WERI-Rb-1 (cell line): Measurements from ENCODE around the gene KRTAP10-9.

Experiments used
- DNase-seq: peaks from one replicate; pipeline ENCODE4 v3.0.0-alpha.2; 2020
- H3K27ac ChIP-seq: fragments of 250-450 bp; sonication (Bioruptor Pico); 2 replicates; pipeline ENCODE4 v1.5.1; 2020; ENCODE audit warnings: mild to moderate bottlenecking, moderate library complexity
- H3K27me3 ChIP-seq: fragments of 250-450 bp; sonication (Bioruptor Pico); 2 replicates; pipeline ENCODE4 v1.5.1; 2021; ENCODE audit warnings: mild to moderate bottlenecking, low read depth, moderate library complexity; ENCODE audit not compliant: insufficient read depth, severe bottlenecking
- H3K36me3 ChIP-seq: fragments of 250-450 bp; sonication (Bioruptor Pico); 2 replicates; pipeline ENCODE4 v1.5.1; 2020; ENCODE audit warnings: mild to moderate bottlenecking, moderate library complexity
- H3K4me3 ChIP-seq: 2 replicates; pipeline ENCODE4 v1.5.1; 2011; ENCODE audit warnings: low read depth, mild to moderate bottlenecking, control low read depth, low read length
- H3K9me3 ChIP-seq: fragments of 250-450 bp; sonication (Bioruptor Pico); 2 replicates; pipeline ENCODE4 v1.5.1; 2021; ENCODE audit warnings: mild to moderate bottlenecking, moderate library complexity; ENCODE audit not compliant: severe bottlenecking
- CTCF ChIP-seq: IDR thresholded peaks from 2 replicates; pipeline ENCODE4 v1.5.1; 2011; ENCODE audit warnings: low read depth, mild to moderate bottlenecking, control low read depth, inconsistent platforms, low read length

Gene KRTAP10-9

GRCh38 chr21:44614161-44614631 is 12.7 kb upstream of the KRTAP10-9 start:
- no peak overlapping the region for H3K4me3 ChIP-seq
- H3K27me3 ChIP-seq, result no peaks in the 10 kb centered on the region
- no peak for DNase-seq
- no peak for TF ChIP-seq CTCF
- peaks cover 19% of the 10 kb centered on the region for H3K9me3 ChIP-seq
- H3K36me3 ChIP-seq, result no peaks in the 10 kb centered on the region
- no peak overlapping the region for H3K27ac ChIP-seq

GRCh38 chr21:44614961-44615391 is 11.9 kb upstream of the KRTAP10-9 start:
- peaks cover 25% of the 10 kb centered on the region for H3K9me3 ChIP-seq
- H3K27ac ChIP-seq, result no peak overlapping the region
- H3K27me3 ChIP-seq, result no peaks in the 10 kb centered on the region
- DNase-seq, result no peak
- no peaks in the 10 kb centered on the region for H3K36me3 ChIP-seq
- no peak for TF ChIP-seq CTCF
- no peak overlapping the region for H3K4me3 ChIP-seq

- Histone ChIP-seq H3K9me3 (peaks cover 25% of the 10 kb centered on the region), H3K27ac (no peak overlapping the region), H3K4me3 (no peak overlapping the region), H3K27me3 (no peaks in the 10 kb centered on the region), H3K36me3 (no peaks in the 10 kb centered on the region)
- TF ChIP-seq CTCF, result no peak
- no peak for DNase-seq
These were observed 11.4 kb upstream of the KRTAP10-9 start for GRCh38 chr21:44615466-44615865.

GRCh38 chr21:44615911-44616590 is 10.8 kb upstream of the KRTAP10-9 start:
- TF ChIP-seq CTCF, result no peak
- Histone ChIP-seq H3K27me3 (no peaks in the 10 kb centered on the region), H3K9me3 (peaks cover 23% of the 10 kb centered on the region)

GRCh38 chr21:44616591-44616926 is 10.3 kb upstream of the KRTAP10-9 start:
- H3K27ac ChIP-seq, result no peak overlapping the region
- no peak overlapping the region for H3K4me3 ChIP-seq
- no peak for DNase-seq
- H3K36me3 ChIP-seq, result no peaks in the 10 kb centered on the region
- H3K9me3 ChIP-seq, result peaks cover 20% of the 10 kb centered on the region
- TF ChIP-seq CTCF, result no peak
- no peaks in the 10 kb centered on the region for H3K27me3 ChIP-seq

More at GRCh38 chr21:44615911-44616590, 10.8 kb upstream of the KRTAP10-9 start:
- no peak for DNase-seq
- Histone ChIP-seq H3K36me3 (no peaks in the 10 kb centered on the region), H3K27ac (no peak overlapping the region), H3K4me3 (no peak overlapping the region)

- Histone ChIP-seq H3K9me3 (peaks cover 18% of the 10 kb centered on the region), H3K4me3 (no peak overlapping the region), H3K27ac (no peak overlapping the region), H3K27me3 (no peaks in the 10 kb centered on the region), H3K36me3 (no peaks in the 10 kb centered on the region)
- TF ChIP-seq CTCF, result peak; percentile 17; the same call in 1 of the 2 replicates
- DNase-seq, result no peak
These were observed 9.8 kb upstream of the KRTAP10-9 start for GRCh38 chr21:44617071-44617501.
